Dedifferentiated amniotic fluid mesenchymal stem cell (primary cell): ENCODE data around the gene ACKR3.

Source experiments
- DNase-seq: peaks from one replicate; pipeline ENCODE4 v3.0.0-alpha.2; 2016; ENCODE audit errors: extremely low spot score

The ACKR3 gene

GRCh38 chr2:236568922-236569572 is 578 bp upstream of the ACKR3 start:
- DNase-seq: no peak

GRCh38 chr2:236570081-236570868 is 650 bp downstream of the ACKR3 start:
- DNase-seq: no peak

GRCh38 chr2:236571145-236571544 is 1.5 kb downstream of the ACKR3 start:
- DNase-seq: no peak

- DNase-seq: no peak
Measured at GRCh38 chr2:236572482-236572881, 2.9 kb downstream of the ACKR3 start.

GRCh38 chr2:236573066-236573929 is 3.7 kb downstream of the ACKR3 start:
- no peak for DNase-seq

GRCh38 chr2:236574000-236574399 is 4.4 kb downstream of the ACKR3 start:
- no peak for DNase-seq

- no peak for DNase-seq
Measured at GRCh38 chr2:236574424-236575145, 5.0 kb downstream of the ACKR3 start.

GRCh38 chr2:236575510-236575909 is 5.9 kb downstream of the ACKR3 start:
- DNase-seq: no peak

- DNase-seq: no peak
Measured at GRCh38 chr2:236576087-236576486, 6.5 kb downstream of the ACKR3 start.

- no peak for DNase-seq
Measured at GRCh38 chr2:236576953-236577352, 7.3 kb downstream of the ACKR3 start.

GRCh38 chr2:236577481-236578410 is 8.1 kb downstream of the ACKR3 start:
- no peak for DNase-seq

GRCh38 chr2:236578411-236578846 is 8.8 kb downstream of the ACKR3 start:
- DNase-seq: no peak

- no peak for DNase-seq
Measured at GRCh38 chr2:236579048-236579745, 9.6 kb downstream of the ACKR3 start.

GRCh38 chr2:236579746-236580315 is 10.2 kb downstream of the ACKR3 start:
- no peak for DNase-seq

- no peak for DNase-seq
Measured at GRCh38 chr2:236580746-236581355, 11.2 kb downstream of the ACKR3 start.

- no peak for DNase-seq
Measured at GRCh38 chr2:236581546-236581945, 11.9 kb downstream of the ACKR3 start.

GRCh38 chr2:236582968-236583367 is 13.3 kb downstream of the ACKR3 start:
- no peak for DNase-seq

- DNase-seq: no peak
Measured at GRCh38 chr2:236583621-236584203, 14.1 kb downstream of the ACKR3 start.
